H1 (cell line): ENCODE results near the gene KLHDC8B. TPM values are rescaled to one million over a fixed set of nuclear protein-coding genes. Genes with fewer than 3 reads are reported as not detected.

Source experiments
- CTCF ChIA-PET: fragments of 300-600 bp; sonication (Branson Sonifier 250); formaldehyde crosslinking; loops from one replicate; lab custom pipeline; 2021; ENCODE audit not compliant: partially characterized antibody; lab: Charles Lee
- POLR2A ChIA-PET: fragments of 300-600 bp; sonication (Branson Sonifier 250); formaldehyde crosslinking; loops from one replicate; lab custom pipeline; 2021; ENCODE audit warnings: inconsistent platforms; ENCODE audit not compliant: partially characterized antibody; lab: Charles Lee
- DNase-seq, 2 experiments: peaks; one replicate each; pipeline versions ENCODE4 v3.0.0 to v3.0.0-alpha.2; 2010 to 2022; ENCODE audit warnings: low spot score in 2 of 2, low read depth in 1 of 2, mixed read lengths in 1 of 2
- FAIRE-seq: peaks from 2 replicates; lab custom pipeline; 2011; peaks lifted over from hg19 to GRCh38; lab: Jason Lieb, UNC
- H2AFZ ChIP-seq: 2 replicates; pipeline ENCODE4 v1.8.1; 2012; ENCODE audit warnings: low read length, inconsistent platforms
- H2AK5ac ChIP-seq: 2 replicates; pipeline ENCODE4 v1.6.1; 2013; ENCODE audit warnings: low read depth, low read length
- H2BK120ac ChIP-seq: replicated peaks from 2 replicates; pipeline ENCODE3; 2013; ENCODE audit warnings: low read depth, low read length, inconsistent platforms
- H2BK12ac ChIP-seq: 2 replicates; pipeline ENCODE4 v1.6.1; 2013; ENCODE audit warnings: low read depth, low read length
- H2BK15ac ChIP-seq: 2 replicates; pipeline ENCODE4 v1.6.1; 2013; ENCODE audit warnings: low read length
- H2BK20ac ChIP-seq: 2 replicates; pipeline ENCODE4 v1.6.1; 2013; ENCODE audit warnings: low read length
- H2BK5ac ChIP-seq: 2 replicates; pipeline ENCODE4 v1.6.1; 2013; ENCODE audit warnings: low read depth, low read length
- H3K14ac ChIP-seq: 2 replicates; pipeline ENCODE4 v1.6.1; 2013; ENCODE audit warnings: inconsistent platforms; ENCODE audit not compliant: insufficient read length
- H3K18ac ChIP-seq: 2 replicates; pipeline ENCODE4 v1.6.1; 2013; ENCODE audit warnings: low read length; ENCODE audit errors: extremely low read depth
- H3K23ac ChIP-seq: 2 replicates; pipeline ENCODE4 v1.6.1; 2013; ENCODE audit warnings: inconsistent platforms; ENCODE audit not compliant: insufficient read length
- H3K23me2 ChIP-seq: 2 replicates; pipeline ENCODE4 v1.6.1; 2013; ENCODE audit warnings: low read depth, low read length
- H3K27ac ChIP-seq: 2 replicates; pipeline ENCODE4 v1.6.1; 2011; ENCODE audit warnings: low read depth, low read length, inconsistent platforms
- H3K27me3 ChIP-seq, 4 experiments: replicated peaks in 1 of 4; 1 replicate in 1 of 4; 2 replicates in 3 of 4; pipeline versions ENCODE4 v1.6.1 to v1.8.1; 2011 to 2013; ENCODE audit warnings: low read length in 3 of 4, mild to moderate bottlenecking in 3 of 4, inconsistent platforms in 2 of 4, mixed read lengths in 2 of 4, moderate library complexity in 1 of 4; ENCODE audit not compliant: control insufficient read depth in 3 of 4, insufficient read depth in 3 of 4; ENCODE audit errors: extremely low read depth in 1 of 4
- H3K36me3 ChIP-seq, 4 experiments: 2 replicates each; pipeline versions ENCODE4 v1.6.1 to v1.8.1; 2011 to 2013; ENCODE audit warnings: mild to moderate bottlenecking in 4 of 4, low read length in 3 of 4, moderate library complexity in 2 of 4, control low read depth in 1 of 4, inconsistent platforms in 1 of 4; ENCODE audit not compliant: insufficient read depth in 4 of 4, control insufficient read depth in 2 of 4
- H3K4ac ChIP-seq: replicated peaks from 2 replicates; pipeline ENCODE3; 2013; ENCODE audit warnings: low read length, low read depth, mixed read lengths, inconsistent platforms; ENCODE audit not compliant: insufficient read length
- H3K4me1 ChIP-seq, 4 experiments: replicated peaks in 1 of 4; 1 replicate in 1 of 4; 2 replicates in 3 of 4; pipeline versions ENCODE4 v1.6.1 to v1.8.1; 2011 to 2013; ENCODE audit warnings: low read length in 3 of 4, inconsistent platforms in 2 of 4, mixed read lengths in 1 of 4; ENCODE audit not compliant: insufficient read depth in 4 of 4, control insufficient read depth in 3 of 4
- H3K4me2 ChIP-seq, 2 experiments: 2 replicates each; pipeline versions ENCODE4 v1.6.1 to v1.8.1; 2011 to 2013; ENCODE audit warnings: low read depth in 2 of 2, low read length in 2 of 2, control low read depth in 1 of 2, inconsistent platforms in 1 of 2, mild to moderate bottlenecking in 1 of 2; ENCODE audit not compliant: insufficient read depth in 1 of 2
- H3K4me3 ChIP-seq, 4 experiments: fragments of 200-600, 300-600 bp in 1 of 4; sonication (generic), shearing (Covaris generic), sonication (Bioruptor Twin) in 1 of 4; 2 replicates each; pipeline versions ENCODE4 v1.5.1 to v1.8.1; 2011 to 2016; ENCODE audit warnings: low read length in 4 of 4, low read depth in 3 of 4, control low read depth in 2 of 4, inconsistent platforms in 2 of 4, mild to moderate bottlenecking in 2 of 4, mixed read lengths in 1 of 4, moderate library complexity in 1 of 4; ENCODE audit not compliant: insufficient read depth in 2 of 4; ENCODE audit errors: extremely low read depth in 1 of 4
- H3K56ac ChIP-seq: replicated peaks from 2 replicates; pipeline ENCODE3; 2013; ENCODE audit warnings: low read depth, mild to moderate bottlenecking, mixed read lengths, low read length, inconsistent platforms; ENCODE audit not compliant: insufficient read length
- H3K79me1 ChIP-seq: 2 replicates; pipeline ENCODE4 v1.6.1; 2013; ENCODE audit warnings: low read depth, low read length, control low read depth
- H3K79me2 ChIP-seq, 2 experiments: 2 replicates each; pipeline versions ENCODE4 v1.6.1 to v1.8.1; 2012 to 2013; ENCODE audit warnings: low read length in 2 of 2, mild to moderate bottlenecking in 2 of 2, inconsistent platforms in 1 of 2; ENCODE audit not compliant: insufficient read depth in 2 of 2, control insufficient read depth in 1 of 2
- H3K9ac ChIP-seq, 4 experiments: replicated peaks in 1 of 4; 1 replicate in 1 of 4; 2 replicates in 3 of 4; pipeline versions ENCODE4 v1.6.1 to v1.8.1; 2011 to 2013; ENCODE audit warnings: low read depth in 3 of 4, low read length in 3 of 4, control low read depth in 2 of 4, mild to moderate bottlenecking in 2 of 4, moderate library complexity in 2 of 4, inconsistent platforms in 1 of 4; ENCODE audit errors: extremely low read depth in 1 of 4
- H3K9me3 ChIP-seq, 2 experiments: 2 replicates each; pipeline versions ENCODE4 v1.6.1 to v1.8.1; 2012 to 2013; ENCODE audit warnings: mild to moderate bottlenecking in 2 of 2, moderate library complexity in 2 of 2, control low read depth in 1 of 2, inconsistent platforms in 1 of 2, low read depth in 1 of 2, low read length in 1 of 2, mixed read lengths in 1 of 2; ENCODE audit not compliant: insufficient read depth in 2 of 2
- H4K20me1 ChIP-seq, 2 experiments: replicated peaks in 1 of 2; 2 replicates each; pipeline versions ENCODE3 to v1.8.1; 2011 to 2013; ENCODE audit warnings: inconsistent platforms in 2 of 2, low read length in 2 of 2, mild to moderate bottlenecking in 1 of 2; ENCODE audit not compliant: insufficient read depth in 2 of 2, control insufficient read depth in 1 of 2
- H4K5ac ChIP-seq: 2 replicates; pipeline ENCODE4 v1.6.1; 2013; ENCODE audit warnings: low read length, low read depth, mixed read lengths, inconsistent platforms; ENCODE audit not compliant: insufficient read length
- H4K8ac ChIP-seq: 2 replicates; pipeline ENCODE4 v1.8.0; 2013; ENCODE audit warnings: mild to moderate bottlenecking, moderate library complexity, low read length, inconsistent platforms; ENCODE audit not compliant: insufficient read depth; ENCODE audit errors: extremely low read depth
- H4K91ac ChIP-seq: replicated peaks from 2 replicates; pipeline ENCODE3; 2013; ENCODE audit warnings: low read length, mixed read lengths, inconsistent platforms; ENCODE audit not compliant: insufficient read length
- CBX5 ChIP-seq: fragments of 300-800, 300-1000 bp; sonication (generic); IDR thresholded peaks from 2 replicates; pipeline ENCODE4 v1.7.1; 2016; ENCODE audit warnings: antibody characterized with exemption, low read length, low read depth
- CEBPB ChIP-seq: IDR thresholded peaks from 2 replicates; pipeline ENCODE4 v1.6.1; 2012; ENCODE audit warnings: low read depth, low read length
- EGR1 ChIP-seq: IDR thresholded peaks from 2 replicates; pipeline ENCODE4 v1.6.1; 2011; ENCODE audit warnings: low read depth, low read length, borderline replicate concordance
- GABPA ChIP-seq: IDR thresholded peaks from 2 replicates; pipeline ENCODE4 v1.6.1; 2011; ENCODE audit warnings: mild to moderate bottlenecking, low read length, moderate library complexity, borderline replicate concordance; ENCODE audit not compliant: insufficient read depth
- GTF2F1 ChIP-seq: IDR thresholded peaks from 2 replicates; pipeline ENCODE4 v1.6.1; 2012; ENCODE audit warnings: low read depth, low read length, improper control_type of control experiment, borderline replicate concordance
- HDAC2 ChIP-seq, 2 experiments: fragments of 300-600 bp in 1 of 2; sonication (generic) in 1 of 2; IDR thresholded peaks; 2 replicates each; pipeline ENCODE4 v1.6.1; 2011 to 2012; ENCODE audit warnings: low read depth in 2 of 2, low read length in 2 of 2, mild to moderate bottlenecking in 2 of 2, moderate library complexity in 2 of 2, borderline replicate concordance in 1 of 2, inconsistent platforms in 1 of 2
- JUN ChIP-seq: IDR thresholded peaks from 2 replicates; pipeline ENCODE4 v1.6.1; 2011; ENCODE audit warnings: low read depth, mild to moderate bottlenecking, improper control_type of control experiment, low read length
- MAFK ChIP-seq: IDR thresholded peaks from 2 replicates; pipeline ENCODE4 v1.6.1; 2012; ENCODE audit warnings: low read depth, mild to moderate bottlenecking, improper control_type of control experiment, low read length
- NRF1 ChIP-seq: IDR thresholded peaks from 2 replicates; pipeline ENCODE4 v1.6.1; 2011; ENCODE audit warnings: mild to moderate bottlenecking, low read depth, low read length, improper control_type of control experiment
- RXRA ChIP-seq: IDR thresholded peaks from 2 replicates; pipeline ENCODE4 v1.6.1; 2011; ENCODE audit warnings: low read depth, mild to moderate bottlenecking, low read length, moderate library complexity; ENCODE audit not compliant: insufficient read depth
- SP1 ChIP-seq: IDR thresholded peaks from 2 replicates; pipeline ENCODE4 v1.6.1; 2011; ENCODE audit warnings: low read depth, low read length
- SRF ChIP-seq: IDR thresholded peaks from 2 replicates; pipeline ENCODE4 v1.6.1; 2011; ENCODE audit warnings: mild to moderate bottlenecking, low read depth, low read length, moderate library complexity
- WGBS, 2 experiments: shearing (Covaris generic) in 1 of 2; methylation state at CpG; one replicate each; pipeline versions ENCODE4 v1.1.6 to v1.1.7; 2013 to 2015; ENCODE audit warnings: low lambda C conversion rate in 2 of 2, mixed read lengths in 2 of 2, inconsistent platforms in 1 of 2, low coverage in 1 of 2, missing lambda C conversion rate in 1 of 2; ENCODE audit not compliant: insufficient replicate concordance in 2 of 2, insufficient coverage in 1 of 2, insufficient read length in 1 of 2; ENCODE audit errors: extremely low coverage in 1 of 2, missing lambda C conversion rate in 1 of 2; 5-methylcytosine and 5-hydroxymethylcytosine counted together
- polyA plus RNA-seq, 7 experiments: library from polyadenylated mRNA; depleted of rRNA in 3 of 7; stranded (reverse) in 5 of 7; unstranded in 2 of 7; fragments of >200 nt in 5 of 7; fragments of 200-250 nt in 2 of 7; gene quantifications; 1 replicate in 5 of 7; 2 replicates in 1 of 7; 4 replicates in 1 of 7; pipeline versions ENCODE4 v1.2.1 to v1.2.3, GENCODE V29; 2011 to 2013; ENCODE audit warnings: missing spikeins in 2 of 7, mixed read lengths in 2 of 7
- total RNA-seq: library from RNA; stranded (reverse); fragmentation: NEBNext Ultra II Directional; extraction: Animal tissue kit (Norgen Biotek cat#: 25700); gene quantifications from 2 replicates; pipeline ENCODE4 v1.2.1, GENCODE V29; 2021

Gene KLHDC8B
- total and polyA plus RNA-seq, 2 of the 8 experiments (the other 6 are each of a cell fraction or from before 2014, with no cell fraction given): 15.8 to 21.3 TPM

DNA sequence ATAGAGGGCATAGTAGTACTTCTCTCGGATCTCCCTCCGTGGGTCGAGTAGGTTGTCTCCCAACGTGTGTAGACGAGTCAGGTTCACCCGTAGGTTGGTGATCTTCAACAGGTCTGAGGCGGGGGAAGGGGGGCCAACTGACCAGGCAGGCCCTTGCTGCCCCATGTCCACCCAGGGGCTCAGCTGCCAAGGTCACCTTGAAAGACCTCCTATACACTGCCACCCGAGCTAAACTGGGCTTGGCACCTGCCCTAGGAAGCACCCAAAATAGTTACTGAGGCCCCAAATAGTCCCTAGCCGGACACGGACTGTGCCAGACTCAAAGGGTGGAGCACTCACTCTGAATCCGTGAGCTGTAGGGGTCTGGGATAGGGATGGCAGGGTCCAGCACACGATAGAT lies 40.4 kb upstream of the KLHDC8B start:
- Histone ChIP-seq H3K27me3 (no peaks in the 10 kb centered on the region), H3K79me1 (0 out of 2 replicates have a peak, but pooled peaks cover 4% of the 10 kb centered on the region), H3K56ac (no peak overlapping the region), H3K36me3 (0 out of 8 replicates have a peak, but pooled peaks cover 0 to 2% (median 0%) of the 10 kb centered on the region in 4 experiments), H4K5ac (no peak overlapping the region), H2BK120ac (no peak overlapping the region), H3K23me2 (peaks cover 12% of the 10 kb centered on the region), H3K14ac (no peak overlapping the region), H2BK5ac (peak overlapping the region; percentile 35; the same call in 1 of the 2 replicates), H3K18ac (no peak overlapping the region), H3K4me3 (no peak overlapping the region), H2BK15ac (no peak overlapping the region), H3K27ac (no peak overlapping the region), H3K79me2 (no peaks in the 10 kb centered on the region), H3K4me1 (peaks cover 0 to 8% (median 7%) of the 10 kb centered on the region in 4 experiments; a peak in 6 of 7 replicates), H3K4ac (no peak overlapping the region), H3K4me2 (no peak overlapping the region), H2AK5ac (no peak overlapping the region), H3K9ac (0 out of 7 replicates have a peak overlapping the region, but pooled peaks of 1 of the 4 experiments have one; percentile 15), H2BK12ac (0 out of 2 replicates have a peak overlapping the region, but pooled peaks have one; percentile 5), H2BK20ac (no peak overlapping the region), H4K20me1 (peaks cover 0 to 4% of the 10 kb centered on the region in 2 experiments), H3K9me3 (no peaks in the 10 kb centered on the region), H4K8ac (peak overlapping the region; percentile 29; the same call in 1 of the 2 replicates), H3K23ac (no peak overlapping the region), H2AFZ (no peak overlapping the region), H4K91ac (no peak overlapping the region)
- WGBS, 2 experiments: 85% methylated on average over 12 of the region's 12 CpGs; no CpG with 5 or more reads in 1 of the 2 experiments
- no peak for DNase-seq
- ChIA-PET CTCF (interaction anchor here (0.6 to 3.1 kb wide), 5 partner anchors 9 to 39 kb away, joined by 3 to 20 read pairs (median 4); partner anchors contain the start of gene USP19), POLR2A (interaction anchor here (1.0 to 2.2 kb wide), 8 partner anchors 10 to 124 kb away, joined by 3 to 8 read pairs (median 3); partner anchors contain the start of genes QARS1, QRICH1, USP19 and WDR6)
- no peak for FAIRE-seq
- TF ChIP-seq MAFK (no peak), SP1 (no peak), SRF (no peak), GABPA (no peak), JUN (no peak), HDAC2 (IDR thresholded peaks at IDR 0.05; ENCODE audit: borderline replicate concordance in 1 of 2, low read depth in 2 of 2, low read length in 2 of 2) (no peak), NRF1 (no peak), EGR1 (no peak), CBX5 (no peak), RXRA (no peak), CEBPB (no peak), GTF2F1 (no peak)
